Ramos (cell line): ENCODE measurements around the gene NDST1.

ENCODE experiments used
- in situ Hi-C: fragments of 300-500 bp; cut with MboI; formaldehyde crosslinking; loops from one replicate; pipeline ENCODE4 v1.14.3; 2022; ENCODE audit warnings: low sequenced_read_pairs; ENCODE audit not compliant: unreplicated experiment

Gene NDST1

DNA sequence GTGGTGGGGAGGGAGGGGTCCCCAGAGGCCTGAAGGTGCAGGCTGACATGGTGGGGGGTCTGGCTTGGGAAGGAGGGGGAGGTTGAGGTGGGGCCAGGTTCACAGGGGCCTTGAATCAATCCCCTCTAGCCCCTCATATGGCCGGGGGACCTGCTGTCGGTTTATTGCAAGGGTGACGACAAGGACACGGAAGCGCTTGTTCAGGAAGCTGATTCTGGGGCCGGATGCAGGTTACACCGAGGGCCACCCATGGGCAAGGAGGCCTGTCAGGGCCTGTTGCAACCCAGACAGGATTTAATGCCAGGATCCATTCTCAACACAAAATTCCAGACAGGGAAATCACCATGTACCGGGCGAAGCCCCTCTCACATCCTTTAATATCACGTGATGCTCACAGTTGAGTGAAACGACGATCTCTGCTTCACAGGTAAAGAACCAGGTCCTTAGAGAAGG is 90.9 kb downstream of the NDST1 start:
- in situ Hi-C loops: no loop called here

DNA sequence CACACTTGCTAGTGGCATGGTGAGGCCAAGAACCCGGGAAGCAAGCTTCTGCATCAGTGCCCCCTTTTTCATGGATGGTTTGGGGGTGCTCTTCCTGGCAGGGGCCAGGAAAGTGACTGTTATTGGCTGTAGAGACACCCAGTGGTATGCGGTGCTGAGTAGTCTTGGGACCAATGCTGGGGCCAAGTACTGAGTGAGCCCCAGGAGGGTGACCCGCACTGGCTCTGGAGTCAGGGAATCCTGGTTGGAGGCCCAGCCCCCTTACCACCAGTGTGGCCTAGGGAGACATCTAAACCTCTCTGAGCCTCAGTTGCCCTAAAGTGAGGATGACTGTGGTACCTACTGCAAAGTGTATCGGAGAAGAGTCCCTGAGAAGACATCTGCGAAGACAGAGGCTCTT is 91.3 kb downstream of the NDST1 start:
- in situ Hi-C loops: no loop called here

DNA sequence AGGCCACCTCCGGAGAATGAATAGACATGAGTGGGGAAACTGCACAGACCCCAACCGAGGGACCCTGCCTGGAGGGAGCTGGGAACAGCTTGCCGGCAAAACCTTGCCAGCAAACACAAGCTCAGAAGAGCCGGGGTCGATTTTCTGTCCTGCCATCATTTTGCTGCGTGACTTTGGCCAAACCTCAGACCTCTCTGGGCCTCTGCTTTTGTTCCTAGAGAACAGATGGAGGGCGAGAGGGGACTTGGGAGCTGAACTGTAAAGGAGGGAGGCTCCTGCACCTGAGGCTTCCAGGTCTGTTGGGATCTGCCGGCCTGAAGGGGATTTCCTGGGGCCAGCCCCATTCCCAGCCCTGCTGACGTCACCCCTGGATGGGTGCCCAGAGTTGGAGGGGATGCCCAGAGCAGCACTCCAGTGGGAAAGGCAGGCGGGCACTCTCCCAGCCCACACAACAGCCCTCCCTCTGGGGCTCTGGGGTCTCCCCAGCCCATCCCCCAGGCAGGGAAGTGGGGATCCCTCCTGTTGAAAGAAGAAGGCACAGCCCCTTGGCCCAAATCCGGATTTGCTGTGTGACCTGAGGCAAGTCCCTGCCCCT is 92.1 kb downstream of the NDST1 start:
- in situ Hi-C loops: no loop called here

DNA sequence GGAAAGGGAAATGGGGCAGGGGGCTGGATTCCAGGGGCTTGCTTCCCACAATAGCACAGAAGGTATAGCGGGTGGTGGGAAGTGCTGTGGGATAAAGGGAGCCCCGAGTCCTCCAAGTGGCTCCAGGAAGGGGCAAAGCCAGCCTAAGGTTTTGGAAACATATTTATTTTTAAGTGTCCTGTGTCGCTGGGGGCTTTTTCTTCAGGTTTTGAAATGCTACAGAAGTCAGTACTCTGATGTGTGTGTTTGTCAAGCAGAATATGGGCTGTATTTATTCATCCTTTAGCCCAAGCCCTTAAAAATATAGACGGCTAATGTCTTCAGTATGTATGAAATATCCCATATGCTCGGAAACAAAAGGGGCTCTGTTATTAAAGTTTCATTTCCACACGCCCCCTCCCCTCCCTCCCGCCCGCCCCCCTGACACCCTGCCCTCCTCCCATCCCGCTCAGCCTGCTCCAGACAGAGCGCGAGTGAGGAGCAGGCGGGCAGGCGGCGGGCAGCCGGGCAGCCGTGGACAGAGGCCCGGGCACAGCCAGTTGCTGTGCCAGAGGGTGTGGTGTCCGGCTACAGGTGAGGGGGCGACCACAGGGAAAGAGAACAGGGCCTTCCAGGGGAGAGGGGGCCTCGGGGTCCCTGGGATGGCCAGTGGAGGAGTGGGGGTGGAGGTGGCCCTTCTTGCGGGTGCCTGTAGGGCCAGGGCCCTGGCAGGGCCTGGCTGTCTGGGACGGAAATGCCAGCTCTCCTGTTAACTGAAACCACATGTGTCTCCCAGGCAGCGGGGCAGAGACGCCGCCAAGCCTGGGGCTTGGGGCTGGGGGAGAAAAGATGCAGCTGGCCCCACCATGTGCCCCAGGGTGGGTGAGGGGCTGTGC is 92.9 kb downstream of the NDST1 start:
- in situ Hi-C loops: no loop called here

DNA sequence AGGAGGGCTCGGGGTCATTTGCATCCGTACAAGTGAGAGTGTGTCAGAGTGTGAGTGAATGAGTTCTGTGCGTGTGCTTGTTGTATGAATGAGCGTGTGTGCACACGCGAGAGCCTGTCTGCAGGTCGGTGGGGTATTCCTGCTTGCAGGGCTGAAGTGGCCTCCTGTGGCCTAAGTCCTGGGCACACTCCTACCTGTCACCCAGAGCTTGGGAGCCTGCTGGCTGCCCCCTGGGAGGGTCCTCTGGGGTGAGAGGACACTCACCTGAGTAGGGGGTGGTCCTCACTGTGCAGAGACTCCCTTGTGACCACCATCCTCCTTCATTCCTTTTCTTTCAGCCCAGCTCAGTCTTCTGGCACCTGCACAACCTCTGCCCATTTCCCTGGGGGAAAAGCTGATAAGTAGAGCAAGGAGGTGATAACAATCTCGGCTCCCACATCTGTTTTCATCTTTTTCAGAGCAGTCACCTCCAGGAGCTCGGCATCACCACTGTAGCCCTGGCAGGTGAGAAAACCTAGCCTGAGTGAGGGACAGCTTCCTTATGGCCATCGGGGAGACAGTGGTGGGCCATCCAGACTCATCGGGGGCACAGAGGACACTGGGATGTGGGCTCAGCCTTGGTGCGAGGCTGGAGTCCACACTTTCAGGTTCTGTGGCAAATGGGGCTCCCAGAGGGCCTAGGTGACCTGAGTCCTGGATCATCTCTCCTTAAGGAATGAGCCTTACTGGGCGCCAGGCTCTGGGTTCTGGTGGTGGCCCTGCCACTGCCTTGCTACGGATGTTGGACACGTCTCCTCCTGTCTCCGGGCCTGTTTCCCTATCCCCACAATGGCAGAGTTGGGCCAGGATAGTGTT is 93.8 kb downstream of the NDST1 start:
- in situ Hi-C loops: no loop called here

DNA sequence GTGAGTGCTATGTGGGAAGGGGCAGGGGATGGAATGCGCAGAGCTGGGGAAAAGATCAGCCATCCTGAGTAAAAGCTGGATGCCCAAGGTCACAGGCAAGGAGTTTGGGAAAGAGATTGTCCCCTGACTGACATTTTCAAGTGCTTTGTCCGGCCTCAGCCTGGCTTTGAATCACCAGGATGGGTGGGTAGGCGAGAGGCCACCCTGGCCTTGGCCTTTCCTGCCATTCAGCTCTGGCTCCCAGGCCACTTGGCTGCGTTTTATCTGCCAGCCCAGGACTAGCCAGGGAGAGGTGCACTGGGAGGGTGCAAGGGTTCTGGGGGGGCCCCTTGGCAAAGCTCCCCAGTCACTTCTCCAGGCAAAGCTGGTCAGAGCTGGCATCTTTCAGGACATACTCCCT is 95.1 kb downstream of the NDST1 start:
- in situ Hi-C loops: no loop called here

DNA sequence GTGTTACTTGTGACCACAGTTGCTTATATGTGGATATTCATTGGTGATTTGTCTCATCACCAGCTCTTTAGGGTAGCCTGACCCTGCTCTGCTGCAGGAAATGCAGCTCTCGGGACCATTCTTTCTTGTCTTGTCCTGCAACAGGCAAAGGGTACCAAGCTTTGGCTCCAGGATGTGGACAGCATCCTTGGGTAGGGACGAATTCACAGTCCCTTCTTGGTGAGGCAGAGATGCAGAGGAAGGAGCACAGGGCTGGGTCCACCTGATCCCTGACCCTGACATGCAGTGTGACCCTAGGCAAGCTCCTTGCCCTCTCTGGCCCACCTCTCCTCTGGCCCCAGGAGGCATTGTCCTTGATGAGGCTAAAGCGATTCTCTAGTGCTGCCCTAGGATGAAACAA is 95.6 kb downstream of the NDST1 start:
- in situ Hi-C loops: no loop called here

DNA sequence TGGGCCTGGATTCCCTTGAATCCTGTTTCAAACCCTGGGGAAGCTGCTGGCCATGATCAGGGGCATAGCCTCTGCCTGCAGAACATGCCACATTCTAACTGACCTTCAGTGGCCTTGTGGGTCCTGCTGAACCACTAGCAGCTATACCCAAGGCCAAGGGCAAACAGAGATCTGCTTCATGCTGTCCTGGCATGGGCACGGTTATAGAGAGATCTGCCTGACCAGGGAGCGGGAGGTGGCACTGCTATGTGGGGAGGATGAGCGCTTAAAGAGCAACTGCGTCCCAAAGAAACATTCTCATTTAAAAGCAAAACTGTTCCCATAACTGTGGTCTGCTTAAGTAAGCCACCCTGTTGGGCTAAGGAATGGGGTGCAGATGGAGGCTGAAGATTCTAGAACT is 96.1 kb downstream of the NDST1 start:
- in situ Hi-C loops: no loop called here

DNA sequence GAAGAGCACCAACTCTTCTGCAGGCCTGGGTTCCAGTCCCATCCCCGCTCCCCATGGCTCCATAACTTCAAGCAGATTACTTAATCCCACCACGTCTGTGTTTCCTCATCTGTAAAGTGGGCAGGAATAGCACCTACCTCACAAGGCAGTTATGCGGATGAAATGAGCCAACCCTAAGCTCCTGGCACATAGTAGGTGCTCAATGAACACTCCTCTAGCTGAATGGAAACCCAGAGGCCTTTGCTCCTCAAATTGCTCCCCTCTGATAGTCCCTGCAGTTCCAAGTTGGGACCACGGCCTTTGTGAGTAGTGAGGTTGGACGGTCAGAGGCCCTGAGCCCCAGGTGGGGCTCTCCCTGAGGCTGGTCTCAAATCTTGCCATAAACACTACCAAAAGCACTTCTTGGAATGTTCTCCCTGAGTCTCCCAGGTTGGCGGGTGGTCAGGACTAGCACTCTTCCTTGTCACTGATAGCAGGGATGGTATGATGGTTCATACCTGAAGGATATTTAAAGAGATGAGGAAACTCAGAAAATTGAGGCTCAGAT is 97.0 kb downstream of the NDST1 start:
- in situ Hi-C loops: no loop called here

DNA sequence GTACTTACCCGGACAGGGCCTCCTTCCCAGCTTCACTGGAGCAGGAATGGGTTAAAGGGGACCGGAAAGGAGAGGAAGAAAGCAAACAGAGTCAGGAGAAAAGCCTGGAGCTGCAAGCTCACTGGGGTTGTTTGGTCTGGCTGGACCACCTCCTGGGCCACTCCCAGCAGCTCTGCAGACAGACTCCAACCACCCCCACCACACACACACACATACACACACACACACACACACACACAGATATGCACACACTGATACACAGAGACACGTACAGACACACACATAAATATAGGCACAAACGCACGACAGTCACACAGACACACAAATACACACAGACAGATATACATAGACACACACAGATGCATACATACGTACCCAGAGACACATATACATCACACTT is 97.6 kb downstream of the NDST1 start:
- in situ Hi-C loops: no loop called here

DNA sequence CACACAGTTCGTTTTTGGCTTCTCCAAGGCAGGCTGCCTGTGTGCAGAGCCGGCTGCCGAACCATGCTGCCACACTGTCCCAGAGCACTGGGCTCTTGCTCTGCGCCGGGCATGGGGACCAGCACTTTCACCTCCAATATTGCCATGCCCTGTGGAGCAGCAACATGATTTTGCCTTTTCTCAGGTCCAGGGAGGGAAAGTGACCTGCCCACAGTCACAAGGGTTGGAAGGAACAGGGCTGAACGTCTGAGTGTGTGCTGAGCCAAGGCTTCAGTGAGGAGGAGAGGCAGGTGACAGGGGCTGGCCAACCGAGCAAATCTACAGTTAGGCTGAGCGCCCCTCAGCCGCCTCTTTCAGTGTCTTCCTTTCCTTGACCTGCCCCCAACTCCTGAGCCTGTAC is 98.5 kb downstream of the NDST1 start:
- in situ Hi-C loops: no loop called here

DNA sequence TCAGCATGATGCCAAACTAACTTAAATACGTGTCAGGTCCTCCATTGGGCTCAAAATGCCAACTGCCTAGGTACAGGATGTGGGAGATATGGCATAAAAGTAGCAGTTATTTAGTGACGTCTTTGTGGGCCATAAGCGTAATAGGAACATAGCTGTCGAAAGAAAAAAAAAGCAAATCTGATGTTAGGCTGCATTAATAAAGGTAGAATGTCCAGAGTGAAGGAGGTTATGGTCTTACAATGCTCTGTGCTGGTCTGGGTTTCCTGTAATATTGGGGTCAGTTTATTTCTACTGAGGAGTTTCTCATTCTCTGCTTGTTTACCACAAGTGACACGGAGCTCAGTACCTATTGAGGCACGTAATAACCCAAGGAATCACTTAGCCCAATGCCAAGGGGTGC is 99.2 kb downstream of the NDST1 start:
- in situ Hi-C loops: no loop called here
